Left lung (tissue), 10 donors: ENCODE data around the gene CDPF1. TPM values are rescaled to one million over a fixed set of nuclear protein-coding genes. Genes with fewer than 3 reads are reported as not detected.

ENCODE experiments used
- ATAC-seq: fragments of 200-7000 bp; cut with Tn5 transposase; one replicate; pipeline ENCODE4 v1.9.1; 2020; ENCODE audit warnings: moderate library complexity
- DNase-seq, 4 donors: peaks; one replicate each; pipeline ENCODE4 v3.0.0-alpha.2; 2013 to 2020
- H3K27ac ChIP-seq, 2 donors: fragments of 200-600 bp; sonication (generic) in 1 of 2; one replicate each; pipeline versions ENCODE4 v1.5.0 to v1.8.0; 2020 to 2021
- H3K27me3 ChIP-seq, 2 donors: fragments of 200-600 bp; sonication (generic) in 1 of 2; one replicate each; pipeline versions ENCODE4 v1.5.0 to v1.8.0; 2020 to 2021
- H3K36me3 ChIP-seq, 2 donors: fragments of 200-600 bp; sonication (generic) in 1 of 2; one replicate each; pipeline versions ENCODE4 v1.5.0 to v1.8.0; 2020 to 2021
- H3K4me1 ChIP-seq, 2 donors: fragments of 200-600 bp; one replicate each; pipeline ENCODE4 v1.8.0; 2021
- H3K4me3 ChIP-seq, 2 donors: fragments of 200-600 bp; sonication (generic) in 1 of 2; one replicate each; pipeline versions ENCODE4 v1.5.0 to v1.8.0; 2020 to 2021; ENCODE audit warnings: mild to moderate bottlenecking in 1 of 2
- H3K9me3 ChIP-seq, 2 donors: fragments of 200-600 bp; sonication (generic) in 1 of 2; one replicate each; pipeline versions ENCODE4 v1.5.0 to v1.8.0; 2020 to 2021
- intact Hi-C, 2 donors: fragments of 100-400 bp; cut with DNase I; formaldehyde crosslinking; loops; one replicate each; pipeline versions ENCODE4 v1.11.2 to v1.14.2; 2022
- polyA plus RNA-seq, 6 donors: library from polyadenylated mRNA; unstranded; fragments of 120-200 nt; gene quantifications; one replicate each; pipeline ENCODE4 v1.2.1, GENCODE V29; 2013; ENCODE audit not compliant: insufficient read length in 6 of 6
- total RNA-seq, 2 donors: library from RNA; stranded (reverse); fragmentation: NEBNext Ultra II Directional; extraction: Animal tissue kit (Norgen Biotek cat#: 25700); gene quantifications; one replicate each; pipeline ENCODE4 v1.2.1, GENCODE V29; 2021
- TF ChIP-seq, protein P1 (sequence below), 2 donors: fragments of 200-600 bp; sonication (generic) in 1 of 2; IDR thresholded peaks; one replicate each; pipeline versions ENCODE4 v1.5.0 to v1.8.0; 2021; ENCODE audit warnings: antibody characterized with exemption in 2 of 2
- donor health status: DM: no; HTN: yes; CAD: no.
- donor health status: DM: no; HTN: no; CAD: no.

The CDPF1 gene
- total and polyA plus RNA-seq, 8 donors = 7.7 to 13.5 (median 11.3) TPM

DNA sequence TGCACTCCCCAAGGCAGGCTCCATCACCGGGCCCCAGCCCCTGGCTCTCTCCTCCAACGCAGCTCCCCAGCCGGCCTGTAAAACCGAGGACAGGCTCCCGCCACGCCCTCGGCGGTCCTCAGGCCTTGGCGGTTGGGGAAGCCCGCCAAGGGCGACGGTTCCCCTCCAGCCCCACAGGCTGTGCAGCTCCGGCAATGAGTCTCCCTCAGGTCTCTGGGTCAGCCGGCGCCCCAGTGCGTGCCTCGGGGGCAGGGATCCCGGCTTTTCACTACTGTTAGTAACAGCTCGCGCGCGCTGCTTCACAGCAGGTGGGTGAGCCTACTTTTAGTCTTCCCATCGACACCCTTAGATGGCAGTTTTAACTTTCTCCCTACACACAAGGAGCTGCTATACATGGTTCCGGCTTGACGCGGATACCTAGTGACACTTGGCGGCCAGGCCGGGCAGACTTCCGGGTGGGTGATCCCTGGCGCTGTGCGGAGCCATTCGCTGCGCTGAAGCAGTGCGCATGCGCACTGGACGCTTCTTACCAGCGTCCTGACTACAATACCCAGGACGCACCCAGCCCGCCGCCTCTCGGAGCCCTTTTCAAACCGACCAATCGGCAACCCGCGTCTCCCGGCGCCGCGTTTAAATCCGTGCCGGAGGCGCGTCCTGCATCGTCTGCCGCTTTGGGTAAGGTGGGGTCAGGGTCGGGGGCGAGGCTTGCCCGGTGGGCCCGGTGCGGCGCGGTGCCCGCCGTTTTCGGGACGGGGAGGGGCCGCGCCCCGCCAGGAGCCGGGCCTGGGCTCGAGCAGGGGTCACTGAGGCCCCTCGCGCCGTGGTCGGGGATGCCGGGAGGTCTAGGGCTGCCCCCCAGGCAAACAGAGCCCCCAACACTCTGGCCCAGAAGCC lies 46.4 kb upstream of the CDPF1 start, which contains the start of gene GTSE1:
TSS of gene GTSE1 (plus strand) at position 614 of the 894 bp plus-strand sequence. CDS start 531 bp downstream, outside the sequence.
- TF ChIP-seq, protein P1, sequence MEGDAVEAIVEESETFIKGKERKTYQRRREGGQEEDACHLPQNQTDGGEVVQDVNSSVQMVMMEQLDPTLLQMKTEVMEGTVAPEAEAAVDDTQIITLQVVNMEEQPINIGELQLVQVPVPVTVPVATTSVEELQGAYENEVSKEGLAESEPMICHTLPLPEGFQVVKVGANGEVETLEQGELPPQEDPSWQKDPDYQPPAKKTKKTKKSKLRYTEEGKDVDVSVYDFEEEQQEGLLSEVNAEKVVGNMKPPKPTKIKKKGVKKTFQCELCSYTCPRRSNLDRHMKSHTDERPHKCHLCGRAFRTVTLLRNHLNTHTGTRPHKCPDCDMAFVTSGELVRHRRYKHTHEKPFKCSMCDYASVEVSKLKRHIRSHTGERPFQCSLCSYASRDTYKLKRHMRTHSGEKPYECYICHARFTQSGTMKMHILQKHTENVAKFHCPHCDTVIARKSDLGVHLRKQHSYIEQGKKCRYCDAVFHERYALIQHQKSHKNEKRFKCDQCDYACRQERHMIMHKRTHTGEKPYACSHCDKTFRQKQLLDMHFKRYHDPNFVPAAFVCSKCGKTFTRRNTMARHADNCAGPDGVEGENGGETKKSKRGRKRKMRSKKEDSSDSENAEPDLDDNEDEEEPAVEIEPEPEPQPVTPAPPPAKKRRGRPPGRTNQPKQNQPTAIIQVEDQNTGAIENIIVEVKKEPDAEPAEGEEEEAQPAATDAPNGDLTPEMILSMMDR (IDR thresholded peaks at IDR 0.05) = no peak
- Histone ChIP-seq H3K4me3 (peak within 1 kb of the TSS; percentile 49 to 56), H3K27ac (peak within 1 kb of the TSS; percentile 95 to 98), H3K4me1 (peaks cover 8 to 45% of the 10 kb centered on the region in 2 donors), H3K27me3 (no peaks in the 10 kb centered on the region), H3K9me3 (peaks cover 0 to 7% of the 10 kb centered on the region in 2 donors), H3K36me3 (peaks cover 0 to 23% of the 10 kb centered on the region in 2 donors)
- DNase-seq (peak; percentile 97 to 100 (median 98)), ATAC-seq (peak; percentile 98)
- intact Hi-C loops = no loop called here

DNA sequence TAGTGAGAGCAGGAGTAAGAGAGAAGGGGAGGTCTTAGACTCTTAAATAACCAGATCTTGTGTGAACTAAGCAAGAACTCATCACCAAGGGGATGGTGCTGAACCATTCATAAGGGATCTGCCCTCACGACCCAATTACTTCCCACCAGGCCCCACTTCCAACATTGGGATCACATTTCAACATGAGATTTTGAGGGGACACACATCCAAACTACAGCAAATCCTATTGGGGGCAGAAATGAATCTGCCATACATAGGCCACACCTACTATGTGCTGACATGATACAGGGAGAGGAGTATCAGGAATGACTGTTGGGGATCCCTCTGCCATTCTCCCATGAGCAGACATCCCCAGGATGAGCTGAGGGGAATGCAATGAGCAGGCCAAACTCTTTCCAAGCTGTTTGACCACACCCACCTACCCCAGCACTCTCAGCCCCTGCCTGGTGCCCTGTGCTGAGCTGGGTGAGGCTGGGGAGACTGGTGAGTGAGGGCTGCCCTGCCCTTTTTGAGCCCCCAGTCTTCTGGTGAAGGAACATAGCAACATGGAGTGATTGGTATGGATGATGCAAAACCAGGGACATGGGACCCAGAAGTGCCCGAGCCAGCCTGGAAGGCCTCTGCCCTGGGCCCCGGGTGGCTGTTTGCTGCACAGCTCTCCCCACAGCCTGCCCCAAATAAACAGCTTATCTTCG lies 45.3 kb upstream of the CDPF1 start:
- Histone ChIP-seq H3K27ac (peak overlapping the region in 1 of 2 donors; percentile 98), H3K9me3 (peaks cover 0 to 7% of the 10 kb centered on the region in 2 donors), H3K27me3 (no peaks in the 10 kb centered on the region), H3K4me1 (peaks cover 8 to 45% of the 10 kb centered on the region in 2 donors), H3K36me3 (peaks cover 0 to 31% of the 10 kb centered on the region in 2 donors), H3K4me3 (peak overlapping the region in 1 of 2 donors; percentile 49)
- intact Hi-C loops = no loop called here
- DNase-seq (no peak), ATAC-seq (no peak)
- TF ChIP-seq, protein P1 (IDR thresholded peaks at IDR 0.05) = no peak

GRCh38 chr22:46294784-46295183 lies 44.7 kb upstream of the CDPF1 start:
- no peak overlapping the region for H3K4me3 ChIP-seq
- no peak for DNase-seq
- no peaks in the 10 kb centered on the region for H3K27me3 ChIP-seq
- H3K9me3 ChIP-seq = peaks cover 0 to 7% of the 10 kb centered on the region in 2 donors
- H3K4me1 ChIP-seq = peaks cover 8 to 45% of the 10 kb centered on the region in 2 donors
- peaks cover 0 to 35% of the 10 kb centered on the region in 2 donors for H3K36me3 ChIP-seq
- intact Hi-C loops = no loop called here
- TF ChIP-seq, protein P1 (IDR thresholded peaks at IDR 0.05) = no peak
- no peak for ATAC-seq
- H3K27ac ChIP-seq = no peak overlapping the region

- H3K4me3 ChIP-seq = no peak overlapping the region
- no peaks in the 10 kb centered on the region for H3K27me3 ChIP-seq
- TF ChIP-seq, protein P1 (IDR thresholded peaks at IDR 0.05) = no peak
- peak overlapping the region; percentile 48 to 56 for H3K27ac ChIP-seq
- peaks cover 8 to 50% of the 10 kb centered on the region in 2 donors for H3K4me1 ChIP-seq
- ATAC-seq (peak; percentile 9), DNase-seq (peak in 2 of 4 donors; percentile 22 to 75)
- H3K36me3 ChIP-seq = peaks cover 0 to 43% of the 10 kb centered on the region in 2 donors
- intact Hi-C loops = no loop called here
- H3K9me3 ChIP-seq = peaks cover 0 to 7% of the 10 kb centered on the region in 2 donors
Measured at GRCh38 chr22:46293577-46294260, 43.6 kb upstream of the CDPF1 start.
